KMS-11 (cell line): ENCODE data around the gene AXDND1.

Source experiments
- H2AFZ ChIP-seq: fragments of 200-600 bp; sonication (generic); 2 replicates; pipeline ENCODE4 v1.6.1; 2016; ENCODE audit warnings: antibody characterized with exemption, mixed run types, low read depth
- H3K27ac ChIP-seq: fragments of 200-600 bp; sonication (generic); 2 replicates; pipeline ENCODE4 v1.6.1; 2016; ENCODE audit warnings: mild to moderate bottlenecking, mixed run types
- H3K27me3 ChIP-seq: fragments of 200-600 bp; sonication (generic); 2 replicates; pipeline ENCODE4 v1.6.1; 2017; ENCODE audit warnings: mild to moderate bottlenecking, low read depth, mixed run types, moderate library complexity; ENCODE audit not compliant: insufficient read depth
- H3K36me3 ChIP-seq: fragments of 200-600 bp; sonication (generic); 2 replicates; pipeline ENCODE4 v1.6.1; 2017; ENCODE audit warnings: mild to moderate bottlenecking, mixed run types; ENCODE audit not compliant: insufficient read depth
- H3K4me1 ChIP-seq: fragments of 200-600 bp; sonication (generic); 2 replicates; pipeline ENCODE4 v1.6.1; 2016; ENCODE audit warnings: mild to moderate bottlenecking, low read depth, mixed run types; ENCODE audit not compliant: poor library complexity, severe bottlenecking
- H3K4me2 ChIP-seq: fragments of 200-600 bp; sonication (generic); 2 replicates; pipeline ENCODE4 v1.7.0; 2016; ENCODE audit warnings: mild to moderate bottlenecking, mixed run types
- H3K4me3 ChIP-seq: fragments of 200-600 bp; sonication (generic); IDR thresholded peaks from 2 replicates; pipeline ENCODE4 v1.6.1; 2017; ENCODE audit warnings: low read depth, low read length, mixed read lengths; ENCODE audit not compliant: insufficient read depth
- H3K79me2 ChIP-seq: fragments of 200-600 bp; sonication (generic); 2 replicates; pipeline ENCODE4 v1.6.1; 2016; ENCODE audit warnings: low read depth, mixed run types; ENCODE audit not compliant: insufficient read depth
- H3K9ac ChIP-seq: fragments of 200-600 bp; sonication (generic); 2 replicates; pipeline ENCODE4 v1.6.1; 2016; ENCODE audit warnings: mild to moderate bottlenecking, mixed run types
- H4K20me1 ChIP-seq: fragments of 200-600 bp; sonication (generic); 2 replicates; pipeline ENCODE4 v1.6.1; 2016; ENCODE audit warnings: mild to moderate bottlenecking, mixed run types; ENCODE audit not compliant: insufficient read depth
- CTCF ChIP-seq: fragments of 200-600 bp; sonication (generic); conservative IDR thresholded peaks from 2 replicates; pipeline ENCODE4 v1.6.1; 2017; ENCODE audit warnings: low read depth, mild to moderate bottlenecking, antibody characterized with exemption, low read length, moderate library complexity, mixed read lengths

AXDND1 gene

GRCh38 chr1:179545321-179545720 lies 179.6 kb downstream of the AXDND1 start:
- Histone ChIP-seq H2AFZ (no peak overlapping the region), H3K27ac (no peak overlapping the region), H3K4me1 (no peaks in the 10 kb centered on the region), H3K36me3 (no peaks in the 10 kb centered on the region), H3K79me2 (no peaks in the 10 kb centered on the region), H3K9ac (no peak overlapping the region), H3K27me3 (no peaks in the 10 kb centered on the region), H3K4me3 (no peak overlapping the region), H3K4me2 (no peak overlapping the region), H4K20me1 (no peaks in the 10 kb centered on the region)
- no peak for TF ChIP-seq CTCF

- H3K4me3 ChIP-seq, result no peak overlapping the region
- no peaks in the 10 kb centered on the region for H3K79me2 ChIP-seq
- no peaks in the 10 kb centered on the region for H3K36me3 ChIP-seq
- no peak overlapping the region for H3K4me2 ChIP-seq
- H3K9ac ChIP-seq, result no peak overlapping the region
- H3K27me3 ChIP-seq, result no peaks in the 10 kb centered on the region
- no peaks in the 10 kb centered on the region for H4K20me1 ChIP-seq
- no peak overlapping the region for H3K27ac ChIP-seq
- H3K4me1 ChIP-seq, result no peaks in the 10 kb centered on the region
- no peak for TF ChIP-seq CTCF
- H2AFZ ChIP-seq, result no peak overlapping the region
Observed at GRCh38 chr1:179547021-179547535, 181.3 kb downstream of the AXDND1 start.

GRCh38 chr1:179548666-179549367 lies 183.0 kb downstream of the AXDND1 start:
- Histone ChIP-seq H3K27me3 (no peaks in the 10 kb centered on the region), H3K4me3 (no peak overlapping the region), H3K4me1 (no peaks in the 10 kb centered on the region), H3K36me3 (no peaks in the 10 kb centered on the region), H4K20me1 (no peaks in the 10 kb centered on the region), H3K4me2 (no peak overlapping the region), H2AFZ (no peak overlapping the region), H3K27ac (no peak overlapping the region), H3K79me2 (no peaks in the 10 kb centered on the region), H3K9ac (no peak overlapping the region)
- no peak for TF ChIP-seq CTCF

GRCh38 chr1:179549368-179549700 lies 183.6 kb downstream of the AXDND1 start:
- H3K4me2 ChIP-seq, result no peak overlapping the region
- H4K20me1 ChIP-seq, result no peaks in the 10 kb centered on the region
- no peaks in the 10 kb centered on the region for H3K4me1 ChIP-seq
- no peaks in the 10 kb centered on the region for H3K36me3 ChIP-seq
- H3K79me2 ChIP-seq, result no peaks in the 10 kb centered on the region
- no peak overlapping the region for H3K27ac ChIP-seq
- no peak overlapping the region for H3K9ac ChIP-seq
- H3K4me3 ChIP-seq, result no peak overlapping the region
- TF ChIP-seq CTCF, result no peak
- H2AFZ ChIP-seq, result no peak overlapping the region
- H3K27me3 ChIP-seq, result no peaks in the 10 kb centered on the region
